Type B pancreatic cell (in vitro differentiated cells): Measurements from ENCODE around the gene GMDS. TPM values are rescaled to one million over a fixed set of nuclear protein-coding genes. Genes with fewer than 3 reads are reported as not detected.

ENCODE experiments used
- DNase-seq: peaks from one replicate; pipeline ENCODE4 v3.0.0; 2021; ENCODE audit warnings: mixed read lengths; ENCODE audit not compliant: unreplicated experiment; ENCODE audit errors: extremely low spot score
- H3K27ac Mint-ChIP-seq: 2 replicates; pipeline ENCODE4 v1.8.0; 2021; ENCODE audit warnings: mild to moderate bottlenecking, mixed read lengths
- H3K27me3 Mint-ChIP-seq: 2 replicates; pipeline ENCODE4 v1.8.0; 2021; ENCODE audit warnings: mixed read lengths
- H3K36me3 Mint-ChIP-seq: 2 replicates; pipeline ENCODE4 v1.8.0; 2021; ENCODE audit warnings: mixed read lengths
- H3K4me1 Mint-ChIP-seq: one replicate; pipeline ENCODE4 v1.8.0; 2021; ENCODE audit warnings: mixed read lengths; ENCODE audit not compliant: unreplicated experiment
- H3K4me3 Mint-ChIP-seq: 2 replicates; pipeline ENCODE4 v1.8.0; 2021; ENCODE audit warnings: mild to moderate bottlenecking, mixed read lengths
- H3K9me3 Mint-ChIP-seq: 2 replicates; pipeline ENCODE4 v1.8.0; 2021; ENCODE audit warnings: mixed read lengths
- CTCF ChIP-seq: fragments of 200-600 bp; sonication (generic); conservative IDR thresholded peaks from 2 replicates; pipeline ENCODE4 v1.5.0; 2021; ENCODE audit warnings: antibody characterized with exemption, mild to moderate bottlenecking
- total RNA-seq: library from RNA; stranded (reverse); gene quantifications from 2 replicates; pipeline ENCODE4 v1.2.1, GENCODE V29; 2021; ENCODE audit warnings: low replicate concordance

GMDS gene
- total RNA-seq, 1 donor from 2014 or later: 41.3 TPM

DNA sequence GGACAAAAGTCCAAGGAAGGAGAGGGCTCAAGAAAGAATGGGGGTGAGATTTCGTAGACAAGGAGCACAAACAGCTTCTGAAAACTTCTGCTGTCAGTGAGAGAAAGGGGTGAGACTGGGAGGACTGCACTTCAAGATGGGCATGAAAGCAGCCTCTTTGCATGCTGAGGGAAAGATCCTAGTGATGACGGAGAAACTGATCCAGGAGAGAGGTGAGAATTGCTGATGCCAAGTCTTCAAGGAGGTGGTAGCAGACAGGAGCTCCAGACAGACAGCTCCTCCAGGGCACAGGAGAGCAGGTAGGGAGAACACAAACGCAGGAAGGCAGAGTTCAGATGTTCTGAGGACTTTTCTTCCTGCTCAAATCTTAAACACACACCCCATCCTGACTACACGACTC is 303.9 kb downstream of the GMDS start:
- Mint-ChIP-seq H3K27me3 (peaks cover 2% of the 10 kb centered on the region), H3K4me3 (no peak overlapping the region), H3K9me3 (no peaks in the 10 kb centered on the region), H3K36me3 (no peaks in the 10 kb centered on the region), H3K4me1 (peaks cover 6% of the 10 kb centered on the region), H3K27ac (no peak overlapping the region)
- TF ChIP-seq CTCF: no peak
- DNase-seq: no peak

- Mint-ChIP-seq H3K9me3 (no peaks in the 10 kb centered on the region), H3K4me3 (no peak overlapping the region), H3K4me1 (peaks cover 6% of the 10 kb centered on the region), H3K27me3 (peaks cover 2% of the 10 kb centered on the region), H3K36me3 (no peaks in the 10 kb centered on the region), H3K27ac (no peak overlapping the region)
- no peak for DNase-seq
- no peak for TF ChIP-seq CTCF
Measured at GRCh38 chr6:1940381-1940780, 305.0 kb downstream of the GMDS start.

- Mint-ChIP-seq H3K27me3 (no peaks in the 10 kb centered on the region), H3K36me3 (peaks cover 3% of the 10 kb centered on the region), H3K9me3 (peaks cover 6% of the 10 kb centered on the region), H3K4me1 (no peaks in the 10 kb centered on the region), H3K27ac (no peak overlapping the region), H3K4me3 (no peak overlapping the region)
- TF ChIP-seq CTCF: no peak
- no peak for DNase-seq
Measured at GRCh38 chr6:1933292-1933691, 312.1 kb downstream of the GMDS start.

- peaks cover 6% of the 10 kb centered on the region for H3K9me3 Mint-ChIP-seq
- no peak overlapping the region for H3K4me3 Mint-ChIP-seq
- no peaks in the 10 kb centered on the region for H3K27me3 Mint-ChIP-seq
- DNase-seq: no peak
- no peak for TF ChIP-seq CTCF
- peaks cover 6% of the 10 kb centered on the region for H3K36me3 Mint-ChIP-seq
- no peaks in the 10 kb centered on the region for H3K4me1 Mint-ChIP-seq
- H3K27ac Mint-ChIP-seq: no peak overlapping the region
Measured at GRCh38 chr6:1931817-1932216, 313.6 kb downstream of the GMDS start.

DNA sequence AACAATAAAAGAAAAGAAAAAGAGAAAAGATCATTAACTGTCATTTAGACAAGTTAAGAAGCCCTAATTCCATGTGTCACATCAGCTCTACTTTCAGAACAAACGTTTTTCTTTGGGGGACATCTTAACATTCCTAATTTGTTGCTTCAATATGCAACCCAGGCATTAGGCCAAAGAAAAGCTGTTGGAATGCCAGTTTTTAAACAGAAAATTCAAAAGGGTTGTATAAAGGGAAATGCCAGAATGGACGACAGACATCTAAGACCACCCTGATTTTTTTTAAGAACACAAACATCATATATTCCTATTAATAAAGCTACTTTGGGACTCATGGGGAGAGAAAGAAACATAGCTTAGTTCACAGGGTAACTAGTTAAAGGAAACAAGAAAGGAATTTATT is 315.0 kb downstream of the GMDS start:
- H3K36me3 Mint-ChIP-seq: peaks cover 6% of the 10 kb centered on the region
- no peaks in the 10 kb centered on the region for H3K4me1 Mint-ChIP-seq
- peaks cover 6% of the 10 kb centered on the region for H3K9me3 Mint-ChIP-seq
- no peaks in the 10 kb centered on the region for H3K27me3 Mint-ChIP-seq
- no peak overlapping the region for H3K4me3 Mint-ChIP-seq
- no peak overlapping the region for H3K27ac Mint-ChIP-seq
- no peak for DNase-seq
- TF ChIP-seq CTCF: no peak

DNA sequence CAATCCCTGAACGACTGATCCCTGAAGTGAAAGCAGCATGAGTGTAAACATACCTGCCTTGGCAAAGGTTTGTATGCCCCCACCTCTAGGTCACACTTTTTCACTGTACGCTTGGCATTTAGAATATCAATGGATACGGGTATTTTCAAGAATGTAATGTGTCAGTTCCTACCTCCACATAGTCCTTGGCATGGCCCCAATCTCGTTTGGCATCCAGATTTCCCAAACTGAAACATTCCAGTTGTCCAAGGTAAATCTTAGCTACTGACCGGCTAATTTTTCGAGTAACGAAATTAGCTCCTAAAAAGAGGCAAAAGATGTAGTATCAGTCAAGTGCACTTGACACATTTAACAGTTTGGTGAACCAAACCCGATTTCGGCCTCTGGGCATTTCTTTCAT is 315.5 kb downstream of the GMDS start:
- no peaks in the 10 kb centered on the region for H3K27me3 Mint-ChIP-seq
- no peak overlapping the region for H3K27ac Mint-ChIP-seq
- peaks cover 6% of the 10 kb centered on the region for H3K9me3 Mint-ChIP-seq
- no peak overlapping the region for H3K4me3 Mint-ChIP-seq
- peaks cover 6% of the 10 kb centered on the region for H3K36me3 Mint-ChIP-seq
- H3K4me1 Mint-ChIP-seq: no peaks in the 10 kb centered on the region
- no peak for TF ChIP-seq CTCF
- no peak for DNase-seq
